Dedifferentiated amniotic fluid mesenchymal stem cell (primary cell): ENCODE results near the gene GABPB2.

Experiments used
- DNase-seq: peaks from one replicate; pipeline ENCODE4 v3.0.0-alpha.2; 2016; ENCODE audit errors: extremely low spot score

The GABPB2 gene

DNA sequence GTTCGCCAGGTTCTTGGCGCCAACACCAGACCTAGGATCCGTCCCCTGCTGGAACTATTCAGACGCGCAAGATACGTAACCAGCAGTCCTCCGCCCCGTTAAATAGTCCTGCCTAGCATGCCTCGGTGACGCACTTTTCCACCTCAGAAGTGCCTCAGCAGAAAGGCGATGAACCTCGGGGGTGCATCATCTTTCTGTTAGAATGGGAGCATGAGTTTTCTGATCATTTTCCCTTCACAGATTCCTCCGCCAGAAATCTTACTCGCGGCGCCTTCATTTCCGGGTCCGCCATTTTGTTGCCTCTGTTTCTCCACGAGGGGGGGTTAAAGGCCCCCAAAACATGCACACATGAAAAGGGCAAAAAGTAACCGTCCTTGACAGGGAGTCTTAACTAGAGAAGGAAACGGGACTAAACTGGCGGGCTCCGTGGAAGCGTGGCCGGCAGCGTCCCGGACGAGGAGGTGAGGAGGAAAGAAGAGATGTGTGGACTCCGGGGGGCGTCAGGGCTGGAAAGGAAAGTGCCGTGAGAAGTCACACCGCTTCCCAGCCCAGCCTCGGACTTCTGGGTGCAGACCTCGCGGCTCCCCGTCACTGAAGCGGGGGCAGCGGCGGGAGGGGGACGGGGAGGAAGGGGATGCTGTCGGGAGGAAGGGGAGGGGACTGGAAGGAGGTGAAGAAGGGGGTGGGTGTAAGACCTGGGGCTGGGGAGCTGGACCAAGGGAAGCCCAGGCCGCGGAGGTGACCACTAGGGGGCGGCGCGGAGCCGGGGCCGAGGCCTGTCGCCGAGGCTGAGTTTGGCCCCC, at the start of gene GABPB2:
TSS of gene GABPB2 (plus strand) at position 288 of the 803 bp plus-strand sequence. CDS start 17,429 bp downstream, outside the sequence.
- DNase-seq = peak; percentile 90

DNA sequence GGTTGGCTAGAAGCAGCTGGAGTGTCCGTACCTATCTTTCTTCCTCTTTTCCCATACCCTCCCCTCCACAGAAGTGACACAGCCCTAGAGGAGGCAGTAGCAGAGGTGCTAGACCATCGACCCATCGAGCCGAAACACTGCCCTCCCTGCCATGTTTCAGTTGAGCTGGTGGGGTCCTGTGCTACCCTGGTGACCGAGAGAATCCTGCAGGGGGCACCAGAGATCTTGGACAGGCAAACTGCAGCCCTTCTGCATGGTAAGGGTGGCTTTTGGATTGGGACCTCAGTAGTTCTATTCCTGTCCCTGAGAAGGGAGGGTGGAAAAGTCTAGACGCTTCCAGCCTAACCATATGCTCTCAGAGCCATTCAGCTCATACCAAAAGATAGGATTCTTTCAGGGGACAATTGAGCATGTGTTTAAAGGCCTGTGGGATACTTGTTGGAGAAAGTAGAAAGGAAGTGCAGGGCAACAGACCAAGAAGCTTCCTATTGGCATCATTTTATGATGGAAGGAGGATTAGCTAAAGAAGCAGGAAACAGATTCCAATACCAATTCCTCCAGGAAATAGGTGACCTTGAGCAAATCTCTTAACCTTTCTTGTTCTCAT, 45.9 kb upstream of the GABPB2 start:
- peak; percentile 51 for DNase-seq

DNA sequence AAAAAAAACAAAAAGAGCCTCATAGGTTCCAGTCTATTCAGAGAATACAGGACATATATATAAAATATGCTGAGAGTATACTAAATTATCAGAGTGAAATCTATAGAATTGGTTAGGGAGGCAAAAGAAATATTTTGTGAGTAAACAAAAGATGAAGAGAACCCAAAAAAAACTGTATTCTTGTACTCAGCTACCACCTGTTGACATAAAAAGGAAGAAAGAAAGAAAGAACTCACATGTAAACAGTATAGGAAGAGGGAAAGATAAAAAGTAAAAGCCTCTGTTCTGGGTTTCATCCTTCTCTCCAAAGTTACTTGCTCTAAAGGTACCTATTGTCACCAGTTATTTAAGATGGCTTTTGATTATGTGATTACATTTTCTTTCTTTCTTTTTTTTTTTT, 44.1 kb upstream of the GABPB2 start:
- no peak for DNase-seq

DNA sequence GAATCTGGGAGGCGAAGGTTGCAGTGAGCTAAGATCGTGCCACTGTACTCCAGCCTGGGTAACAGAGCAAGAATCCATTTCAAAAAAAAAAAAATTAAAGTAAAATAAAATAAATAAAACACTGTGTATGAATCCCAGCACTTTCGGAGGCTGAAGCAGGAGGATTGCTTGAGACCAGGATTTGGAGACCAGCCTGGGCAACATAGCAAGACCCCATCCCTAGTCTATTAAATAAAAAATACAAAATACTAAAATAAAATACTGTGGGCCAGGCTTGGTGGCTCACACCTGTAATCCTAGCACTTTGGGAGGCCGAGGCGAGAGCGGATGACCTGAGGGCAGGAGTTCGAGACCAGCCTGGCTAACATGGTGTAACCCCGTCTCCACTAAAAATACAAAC, 38.4 kb upstream of the GABPB2 start:
- no peak for DNase-seq

DNA sequence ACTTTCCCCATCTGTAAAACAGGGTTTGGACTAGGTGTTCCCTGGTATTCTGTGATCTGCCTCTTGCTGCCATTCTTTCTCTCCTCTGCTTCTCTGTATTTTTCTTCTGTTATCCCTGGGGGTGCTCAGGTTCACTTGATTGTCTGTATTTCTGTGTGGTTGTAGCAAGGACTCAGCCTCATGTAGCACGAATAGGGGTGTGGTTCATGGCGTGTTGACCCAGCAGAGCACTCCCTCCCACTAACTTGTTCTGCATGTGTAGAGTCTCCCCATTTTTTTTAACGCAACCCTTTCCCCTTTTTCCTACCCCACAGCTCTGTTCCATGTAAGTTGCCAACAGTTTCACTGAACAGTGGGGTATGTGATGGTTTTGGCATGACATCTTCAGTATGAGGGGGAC, 35.4 kb upstream of the GABPB2 start:
- DNase-seq = no peak

DNA sequence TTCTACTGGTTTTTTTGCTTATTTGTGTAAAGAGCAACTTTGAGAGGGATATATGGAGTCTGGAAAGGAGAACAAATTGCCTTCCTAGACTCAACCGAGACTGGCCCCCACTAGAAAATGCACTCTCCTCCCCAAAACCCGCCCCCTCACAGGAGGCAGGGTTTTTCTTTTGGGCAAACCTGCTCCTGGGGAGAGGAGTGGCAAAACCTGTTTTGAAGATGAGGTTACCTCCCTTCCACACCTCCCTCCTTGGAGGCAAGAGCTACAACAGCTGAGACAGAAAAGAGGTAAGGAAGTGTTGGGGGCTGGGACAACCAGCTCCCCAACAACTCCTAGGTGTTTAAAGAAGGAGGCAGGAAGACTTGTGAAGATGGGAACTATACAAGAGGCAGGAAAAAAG, 34.2 kb upstream of the GABPB2 start, which contains the start of gene BNIPL:
TSS of gene BNIPL (plus strand) at position 231 of the 400 bp plus-strand sequence. CDS start at position 371, 140 bp downstream.
- no peak for DNase-seq

DNA sequence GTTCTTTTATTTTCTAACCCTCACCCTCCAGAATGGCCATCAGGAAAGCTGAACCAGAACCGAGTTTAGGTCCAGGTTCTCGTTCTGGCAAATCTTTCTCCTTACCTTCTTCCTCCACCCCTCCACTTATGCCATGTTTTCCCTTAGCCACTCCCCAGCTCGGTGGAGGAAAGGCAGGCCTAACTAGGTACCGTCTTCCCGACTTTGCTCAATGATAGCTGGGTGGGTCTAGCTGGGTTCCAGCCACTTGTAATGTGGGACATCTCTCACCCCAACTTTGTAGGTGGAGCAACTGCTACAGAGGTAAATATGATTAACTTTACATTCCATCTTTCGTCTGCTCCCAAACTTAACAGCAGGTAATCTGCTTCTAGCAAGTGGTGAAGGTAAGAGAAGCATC, 33.5 kb upstream of the GABPB2 start:
- no peak for DNase-seq

DNA sequence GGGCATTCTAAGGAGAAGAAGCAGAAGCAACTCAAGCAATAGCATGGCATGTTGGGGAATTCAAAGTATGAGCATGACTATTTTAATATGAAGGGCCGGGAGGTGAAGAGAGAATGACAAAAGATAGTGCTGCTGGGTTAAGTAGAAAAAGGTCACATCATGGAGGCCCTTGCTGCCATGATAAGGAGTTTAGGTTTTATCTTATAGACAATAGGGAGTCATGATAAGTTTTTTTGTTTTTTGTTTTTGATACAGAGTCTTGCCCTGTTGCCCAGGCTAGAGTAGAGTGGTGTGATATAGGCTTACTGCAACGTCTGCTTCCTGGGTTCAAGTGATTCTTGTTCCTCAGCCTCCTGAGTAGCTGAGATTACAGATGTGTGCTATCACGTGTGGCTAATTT, 31.0 kb upstream of the GABPB2 start:
- DNase-seq = no peak

DNA sequence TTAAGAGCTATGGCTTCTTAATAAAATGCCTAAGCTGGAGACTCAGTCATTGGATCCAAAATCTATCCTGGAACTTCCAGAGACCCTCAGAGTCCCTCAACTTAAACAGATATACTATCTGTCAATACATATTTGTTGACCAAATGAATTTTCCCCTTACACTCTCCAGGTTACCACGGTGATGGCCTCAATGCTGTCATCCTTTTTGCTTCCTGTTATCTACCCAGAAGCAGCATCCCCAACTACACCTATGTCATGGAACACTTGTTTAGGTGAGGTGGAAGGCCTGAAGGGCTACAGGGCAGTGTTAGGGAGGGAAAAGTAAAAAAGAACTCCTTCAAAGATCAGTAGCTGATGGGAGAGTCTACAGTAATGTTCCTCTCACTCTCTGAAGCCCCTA, 27.4 kb upstream of the GABPB2 start:
- DNase-seq = no peak

DNA sequence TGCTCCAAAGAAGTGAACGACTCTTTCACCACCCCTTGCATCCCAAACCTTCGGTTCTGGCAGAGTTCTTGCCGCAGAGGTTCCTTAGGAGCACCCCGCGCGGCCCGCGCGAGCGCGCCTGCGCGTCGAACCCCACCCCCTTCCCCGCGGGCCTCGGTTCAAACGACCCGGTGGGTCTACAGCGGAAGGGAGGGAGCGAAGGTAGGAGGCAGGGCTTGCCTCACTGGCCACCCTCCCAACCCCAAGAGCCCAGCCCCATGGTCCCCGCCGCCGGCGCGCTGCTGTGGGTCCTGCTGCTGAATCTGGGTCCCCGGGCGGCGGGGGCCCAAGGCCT, 23.0 kb upstream of the GABPB2 start, which contains the start of gene C1orf56:
TSS of gene C1orf56 (plus strand) at position 161 of the 334 bp plus-strand sequence. CDS start at position 258, 97 bp downstream.
- DNase-seq = no peak

DNA sequence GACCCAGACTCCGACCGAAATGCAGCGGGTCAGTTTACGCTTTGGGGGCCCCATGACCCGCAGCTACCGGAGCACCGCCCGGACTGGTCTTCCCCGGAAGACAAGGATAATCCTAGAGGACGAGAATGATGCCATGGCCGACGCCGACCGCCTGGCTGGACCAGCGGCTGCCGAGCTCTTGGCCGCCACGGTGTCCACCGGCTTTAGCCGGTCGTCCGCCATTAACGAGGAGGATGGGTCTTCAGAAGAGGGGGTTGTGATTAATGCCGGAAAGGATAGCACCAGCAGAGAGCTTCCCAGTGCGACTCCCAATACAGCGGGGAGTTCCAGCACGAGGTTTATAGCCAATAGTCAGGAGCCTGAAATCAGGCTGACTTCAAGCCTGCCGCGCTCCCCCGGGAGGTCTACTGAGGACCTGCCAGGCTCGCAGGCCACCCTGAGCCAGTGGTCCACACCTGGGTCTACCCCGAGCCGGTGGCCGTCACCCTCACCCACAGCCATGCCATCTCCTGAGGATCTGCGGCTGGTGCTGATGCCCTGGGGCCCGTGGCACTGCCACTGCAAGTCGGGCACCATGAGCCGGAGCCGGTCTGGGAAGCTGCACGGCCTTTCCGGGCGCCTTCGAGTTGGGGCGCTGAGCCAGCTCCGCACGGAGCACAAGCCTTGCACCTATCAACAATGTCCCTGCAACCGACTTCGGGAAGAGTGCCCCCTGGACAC, 22.5 kb upstream of the GABPB2 start:
- peak; percentile 46 for DNase-seq

DNA sequence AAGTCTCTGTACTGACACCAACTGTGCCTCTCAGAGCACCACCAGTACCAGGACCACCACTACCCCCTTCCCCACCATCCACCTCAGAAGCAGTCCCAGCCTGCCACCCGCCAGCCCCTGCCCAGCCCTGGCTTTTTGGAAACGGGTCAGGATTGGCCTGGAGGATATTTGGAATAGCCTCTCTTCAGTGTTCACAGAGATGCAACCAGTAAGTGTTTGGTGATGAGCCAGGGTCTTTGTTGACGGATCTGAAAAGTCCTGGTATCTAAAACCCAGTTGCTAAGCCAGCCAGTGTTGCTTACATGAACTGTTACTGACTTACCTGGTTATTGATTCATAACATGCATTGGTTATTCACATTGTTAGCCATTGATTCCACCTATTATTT, 21.9 kb upstream of the GABPB2 start:
- no peak for DNase-seq

DNA sequence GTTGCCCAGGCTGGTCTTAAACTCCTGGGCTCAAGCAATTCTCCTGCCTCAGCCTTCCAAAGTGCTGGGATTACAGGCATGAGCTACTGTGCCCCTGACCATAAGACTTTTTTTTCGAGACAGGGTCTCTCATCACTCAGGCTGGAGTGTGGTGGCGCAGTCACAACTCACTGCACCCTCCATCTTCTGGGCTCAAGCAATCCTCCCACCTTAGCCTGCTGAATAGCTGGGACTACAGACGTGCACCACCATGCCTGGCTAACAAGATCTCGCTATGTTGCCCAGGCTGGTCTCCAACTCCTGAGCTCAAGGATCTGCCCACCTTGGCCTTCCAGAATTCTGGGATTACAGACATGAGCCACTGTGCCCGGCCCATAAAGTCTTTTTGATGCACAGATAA, 21.1 kb upstream of the GABPB2 start:
- DNase-seq = no peak

DNA sequence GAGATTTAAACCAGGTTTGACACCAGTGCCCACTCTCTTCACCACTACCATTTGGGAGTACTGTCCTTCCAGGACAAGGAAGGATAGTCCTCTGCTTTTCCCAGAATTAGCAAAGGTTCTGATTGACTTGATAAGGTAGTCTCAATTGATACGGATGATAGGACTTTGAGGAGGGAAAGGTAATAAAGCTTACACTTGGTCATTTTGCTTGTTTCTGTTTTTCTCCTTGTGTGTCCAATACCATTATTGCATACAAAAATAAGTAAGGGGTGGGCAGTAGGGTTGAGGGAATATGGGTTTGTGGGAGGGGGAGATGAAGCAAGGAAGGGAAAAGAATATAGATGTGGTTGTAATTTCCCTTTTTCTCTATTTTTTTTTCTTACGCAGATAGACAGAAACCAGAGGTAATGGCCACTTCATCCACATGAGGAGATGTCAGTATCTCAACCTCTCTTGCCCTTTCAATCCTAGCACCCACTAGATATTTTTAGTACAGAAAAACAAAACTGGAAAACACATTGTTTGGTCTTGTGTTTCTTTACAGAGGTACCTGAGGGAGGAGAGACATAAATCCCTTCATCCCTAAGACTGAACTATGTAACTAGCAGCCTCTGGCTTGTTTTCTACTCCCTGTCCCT, 20.4 kb upstream of the GABPB2 start:
- DNase-seq = no peak

DNA sequence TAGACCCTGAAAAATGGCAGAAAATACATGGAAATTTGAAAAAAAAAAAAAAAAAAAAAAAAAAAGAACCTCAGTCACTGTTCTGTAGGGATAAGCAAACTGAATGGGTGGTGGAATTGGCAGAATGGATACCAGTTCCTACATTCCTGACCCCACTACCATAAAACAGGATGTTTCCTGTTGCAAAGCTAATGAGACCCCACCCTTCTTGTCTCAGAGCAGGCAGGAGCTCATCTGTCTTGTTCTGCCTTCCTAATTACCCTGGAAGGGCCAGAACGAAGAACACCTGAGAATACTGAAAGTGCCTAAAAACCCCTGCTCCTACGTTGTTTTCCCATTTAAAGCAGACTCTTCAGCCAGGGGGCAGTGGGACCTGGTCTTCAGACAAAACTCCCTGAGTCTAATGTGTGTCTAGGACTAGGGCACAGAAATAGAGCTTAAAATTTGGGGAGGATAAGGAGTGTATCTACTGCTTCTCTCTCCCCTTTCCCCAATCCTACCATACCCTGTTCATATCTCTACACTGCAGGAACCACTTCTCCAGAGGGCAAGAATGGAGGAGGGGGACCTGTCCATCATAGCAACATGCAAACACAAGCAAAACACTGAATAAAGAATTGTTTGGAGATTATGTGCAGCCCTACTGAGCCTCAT, 19.1 kb upstream of the GABPB2 start:
- no peak for DNase-seq

DNA sequence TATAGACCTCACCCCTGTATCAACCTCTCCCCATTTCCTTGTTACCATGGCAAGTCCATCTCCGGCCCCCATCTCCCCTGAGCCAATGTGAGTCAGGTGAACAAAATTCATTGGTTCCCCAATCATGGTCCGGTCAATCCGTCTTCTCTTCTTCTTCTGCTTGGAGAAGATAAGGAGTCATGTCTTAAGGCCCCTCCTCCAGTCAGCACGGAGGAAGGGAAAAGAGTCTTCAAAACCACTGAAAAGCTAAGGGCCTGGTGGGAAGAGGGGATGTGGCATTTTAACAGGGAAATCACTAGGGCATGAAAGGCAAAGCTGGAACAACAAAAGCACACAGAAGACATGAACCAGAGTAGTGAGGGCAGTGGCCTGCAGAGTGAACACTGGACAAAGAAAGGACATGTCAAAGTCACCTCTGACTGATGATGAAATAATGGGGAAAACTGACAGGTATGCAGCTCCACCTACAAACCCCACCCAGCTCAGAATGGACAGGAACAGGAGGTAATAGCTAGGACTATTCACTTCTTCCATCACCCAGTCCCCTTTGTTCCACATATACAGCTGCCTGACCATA, 15.5 kb upstream of the GABPB2 start:
- DNase-seq = no peak

DNA sequence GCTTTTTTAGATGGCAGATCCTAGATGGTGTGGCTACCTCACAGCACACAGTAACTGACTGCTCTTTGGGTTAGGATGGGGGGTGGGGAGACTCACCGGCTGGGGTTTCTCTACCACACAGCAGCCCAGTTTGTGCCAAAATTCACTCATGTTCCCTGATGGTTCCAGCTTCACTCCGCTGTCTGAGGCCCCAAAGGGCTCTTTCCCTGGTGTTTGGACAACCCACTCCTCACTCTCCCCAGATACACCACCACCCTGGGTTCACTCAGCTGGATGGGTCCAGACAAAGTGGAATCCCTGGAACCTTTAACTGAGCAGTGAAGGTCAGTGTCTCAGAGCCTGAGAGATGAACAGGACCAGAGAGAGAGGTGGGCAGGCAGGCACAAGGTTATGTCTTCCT, 15.0 kb upstream of the GABPB2 start:
- no peak for DNase-seq

DNA sequence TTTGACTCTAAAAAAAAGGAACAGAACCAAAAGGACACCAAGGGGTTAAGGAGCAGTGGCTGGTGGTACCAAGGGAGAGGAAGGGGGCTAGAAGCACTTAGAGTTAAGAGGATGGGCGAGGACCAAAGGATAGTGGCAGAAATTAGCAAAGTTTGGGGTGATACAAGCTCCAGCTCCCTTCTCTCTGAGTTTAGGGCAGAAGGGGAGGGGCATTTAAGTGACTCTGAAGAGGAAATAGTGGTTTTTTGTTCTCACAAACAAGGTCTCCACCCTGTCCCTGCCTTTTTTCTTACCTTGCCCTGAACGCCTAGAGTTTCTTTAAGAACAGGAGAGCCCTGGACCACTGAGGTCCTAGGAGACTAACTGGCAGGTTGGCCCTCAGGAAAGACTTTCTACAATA, 14.4 kb upstream of the GABPB2 start:
- DNase-seq = no peak

DNA sequence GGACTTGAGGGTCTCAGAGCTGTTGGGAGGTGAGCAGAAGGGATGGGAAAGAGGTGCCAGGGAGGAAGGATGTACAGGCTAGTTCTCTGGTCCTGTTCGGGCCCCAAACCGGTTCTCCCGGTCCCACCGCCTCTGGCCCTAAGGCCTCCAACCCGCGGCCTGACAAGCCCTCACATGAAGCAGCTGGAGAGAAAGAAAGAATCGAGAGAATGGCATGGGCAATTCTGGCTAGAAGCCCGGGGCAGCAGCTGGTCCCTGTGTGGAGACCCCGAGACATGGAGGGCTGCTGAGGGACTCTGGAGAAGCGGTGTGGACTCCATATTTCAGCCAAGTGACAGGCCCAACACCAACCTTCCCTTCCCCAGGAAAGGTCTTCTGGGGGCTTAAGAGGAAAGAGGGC, 11.9 kb upstream of the GABPB2 start:
- no peak for DNase-seq

DNA sequence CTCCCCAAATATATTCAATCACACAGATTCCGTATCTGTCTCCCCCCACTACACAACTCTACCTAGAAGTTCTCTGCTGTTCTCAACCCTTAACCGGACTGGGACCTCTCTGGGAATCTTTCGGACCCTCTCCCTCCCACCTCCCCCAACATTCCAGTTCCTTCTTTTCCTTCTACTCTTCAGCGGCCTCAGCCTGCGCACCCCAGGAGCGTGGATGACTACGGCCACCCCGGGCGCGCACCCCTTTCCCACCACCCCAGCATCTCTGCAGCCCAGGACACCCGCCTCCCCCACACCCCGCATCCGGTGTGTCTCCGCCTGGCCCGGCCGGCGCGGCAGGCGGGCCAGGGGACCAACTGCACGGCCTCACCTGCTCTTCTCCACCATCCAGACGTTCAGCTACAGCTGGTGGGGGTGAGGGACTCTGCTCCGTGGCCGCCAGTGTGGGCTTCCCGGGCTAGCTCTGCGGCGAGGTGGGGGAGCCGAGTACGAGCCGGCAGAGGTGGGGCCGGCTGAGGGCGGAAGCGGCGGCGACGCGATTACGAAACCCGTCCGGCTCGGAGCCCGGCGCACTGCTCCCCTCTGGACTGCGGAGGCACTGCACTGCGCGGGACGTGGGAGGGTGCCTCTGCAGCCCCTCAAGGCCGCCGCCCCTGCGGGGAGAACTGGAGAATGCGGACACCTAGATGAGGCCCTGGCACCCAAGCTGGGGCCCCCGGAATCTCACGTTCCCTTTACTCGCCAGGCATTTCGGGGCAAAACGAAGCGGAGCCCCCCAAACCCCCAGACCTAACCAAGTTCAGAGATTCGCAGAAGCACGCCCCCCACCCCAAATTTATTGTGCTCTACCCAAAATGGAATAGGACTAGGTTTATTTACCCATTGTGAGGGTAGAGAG, 11.2 kb upstream of the GABPB2 start, which contains the start of gene CDC42SE1:
TSS of gene CDC42SE1 (minus strand) at position 514 of the 898 bp plus-strand sequence. CDS start 3,892 bp downstream, outside the sequence.
- peak; percentile 73 for DNase-seq
